ENCODE results near the gene RING1. TPM values are rescaled to one million over a fixed set of nuclear protein-coding genes. Genes with fewer than 3 reads are reported as not detected.
A peak's percentile ranks its signal among the peaks of the same experiment; 100 is the strongest.

RING1 gene
- total and polyA plus RNA-seq, 10 of the 15 experiments (the other 5 are each of a cell fraction or from before 2014, with no cell fraction given), result 2.0 to 27.2 (median 15.8) TPM

GRCh38 chr6:33200219-33201146 lies 7.8 kb upstream of the RING1 start, which contains the start of the genes RXRB and SLC39A7 (continued):
- TF ChIP-seq ZNF592 (IDR thresholded peaks at IDR 0.05), result no peak
- TF ChIP-seq RCOR1 (conservative IDR thresholded peaks at IDR 0.05; ENCODE audit: low read depth, low read length), result peak; percentile 98
- no peak for TF ChIP-seq ZNF24 (IDR thresholded peaks at IDR 0.05)
- peak; percentile 32 for TF ChIP-seq SMAD1 (IDR thresholded peaks at IDR 0.05; ENCODE audit: low read depth, partially characterized antibody)
- TF ChIP-seq, protein P1, sequence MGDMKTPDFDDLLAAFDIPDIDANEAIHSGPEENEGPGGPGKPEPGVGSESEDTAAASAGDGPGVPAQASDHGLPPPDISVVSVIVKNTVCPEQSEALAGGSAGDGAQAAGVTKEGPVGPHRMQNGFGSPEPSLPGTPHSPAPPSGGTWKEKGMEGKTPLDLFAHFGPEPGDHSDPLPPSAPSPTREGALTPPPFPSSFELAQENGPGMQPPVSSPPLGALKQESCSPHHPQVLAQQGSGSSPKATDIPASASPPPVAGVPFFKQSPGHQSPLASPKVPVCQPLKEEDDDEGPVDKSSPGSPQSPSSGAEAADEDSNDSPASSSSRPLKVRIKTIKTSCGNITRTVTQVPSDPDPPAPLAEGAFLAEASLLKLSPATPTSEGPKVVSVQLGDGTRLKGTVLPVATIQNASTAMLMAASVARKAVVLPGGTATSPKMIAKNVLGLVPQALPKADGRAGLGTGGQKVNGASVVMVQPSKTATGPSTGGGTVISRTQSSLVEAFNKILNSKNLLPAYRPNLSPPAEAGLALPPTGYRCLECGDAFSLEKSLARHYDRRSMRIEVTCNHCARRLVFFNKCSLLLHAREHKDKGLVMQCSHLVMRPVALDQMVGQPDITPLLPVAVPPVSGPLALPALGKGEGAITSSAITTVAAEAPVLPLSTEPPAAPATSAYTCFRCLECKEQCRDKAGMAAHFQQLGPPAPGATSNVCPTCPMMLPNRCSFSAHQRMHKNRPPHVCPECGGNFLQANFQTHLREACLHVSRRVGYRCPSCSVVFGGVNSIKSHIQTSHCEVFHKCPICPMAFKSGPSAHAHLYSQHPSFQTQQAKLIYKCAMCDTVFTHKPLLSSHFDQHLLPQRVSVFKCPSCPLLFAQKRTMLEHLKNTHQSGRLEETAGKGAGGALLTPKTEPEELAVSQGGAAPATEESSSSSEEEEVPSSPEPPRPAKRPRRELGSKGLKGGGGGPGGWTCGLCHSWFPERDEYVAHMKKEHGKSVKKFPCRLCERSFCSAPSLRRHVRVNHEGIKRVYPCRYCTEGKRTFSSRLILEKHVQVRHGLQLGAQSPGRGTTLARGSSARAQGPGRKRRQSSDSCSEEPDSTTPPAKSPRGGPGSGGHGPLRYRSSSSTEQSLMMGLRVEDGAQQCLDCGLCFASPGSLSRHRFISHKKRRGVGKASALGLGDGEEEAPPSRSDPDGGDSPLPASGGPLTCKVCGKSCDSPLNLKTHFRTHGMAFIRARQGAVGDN (IDR thresholded peaks at IDR 0.05), result no peak
- TF ChIP-seq WRNIP1 (IDR thresholded peaks at IDR 0.05; ENCODE audit: borderline replicate concordance, low read depth, low read length), result 0 out of 2 replicates have a peak, but pooled peaks have one; percentile 75
- peak in 1 of 2 experiments; percentile 77; a peak in 1 of 3 replicates for TF ChIP-seq EGR1 (IDR thresholded peaks at IDR 0.05; ENCODE audit: borderline replicate concordance in 1 of 2, low read depth in 2 of 2, low read length in 2 of 2)
- no peak for TF ChIP-seq SREBF2 (IDR thresholded peaks at IDR 0.05; ENCODE audit: low read length)
- TF ChIP-seq, protein P2, sequence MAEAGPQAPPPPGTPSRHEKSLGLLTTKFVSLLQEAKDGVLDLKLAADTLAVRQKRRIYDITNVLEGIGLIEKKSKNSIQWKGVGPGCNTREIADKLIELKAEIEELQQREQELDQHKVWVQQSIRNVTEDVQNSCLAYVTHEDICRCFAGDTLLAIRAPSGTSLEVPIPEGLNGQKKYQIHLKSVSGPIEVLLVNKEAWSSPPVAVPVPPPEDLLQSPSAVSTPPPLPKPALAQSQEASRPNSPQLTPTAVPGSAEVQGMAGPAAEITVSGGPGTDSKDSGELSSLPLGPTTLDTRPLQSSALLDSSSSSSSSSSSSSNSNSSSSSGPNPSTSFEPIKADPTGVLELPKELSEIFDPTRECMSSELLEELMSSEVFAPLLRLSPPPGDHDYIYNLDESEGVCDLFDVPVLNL (IDR thresholded peaks at IDR 0.05; ENCODE audit: low read depth, low read length), result peak; percentile 65
- TF ChIP-seq RFX5 (IDR thresholded peaks at IDR 0.05; ENCODE audit: low read depth, low read length), result no peak
- TF ChIP-seq NR2F1 (conservative IDR thresholded peaks at IDR 0.05), result no peak; the same call in 1 of the 2 replicates
- peak; percentile 70 for TF ChIP-seq CBFB (IDR thresholded peaks at IDR 0.05; ENCODE audit: low read depth)
- TF ChIP-seq MLLT1 (IDR thresholded peaks at IDR 0.05), result peak; percentile 83
- peak; percentile 97 for TF ChIP-seq NRF1 (conservative IDR thresholded peaks at IDR 0.05; ENCODE audit: low read depth, low read length)
- TF ChIP-seq FOS (IDR thresholded peaks at IDR 0.05; ENCODE audit: borderline replicate concordance, extremely low read depth, insufficient read length), result no peak
- no peak for TF ChIP-seq MEF2B (IDR thresholded peaks at IDR 0.05; ENCODE audit: partially characterized antibody, poor library complexity, severe bottlenecking)
- no peak for TF ChIP-seq MYB (IDR thresholded peaks at IDR 0.05; ENCODE audit: borderline replicate concordance, low read depth, low read length)
- TF ChIP-seq KLF5 (IDR thresholded peaks at IDR 0.05; ENCODE audit: partially characterized antibody), result peak; percentile 20
